Hematopoietic multipotent progenitor cell treated with erythropoietin and hydrocortisone succinate and interleukin-3 and kit ligand, for 15 days (in vitro differentiated cells): ENCODE measurements around the gene ECHDC3.

Experiments
- DNase-seq: peaks from one replicate; pipeline ENCODE4 v3.0.0-alpha.2; 2015; ENCODE audit warnings: low spot score

The ECHDC3 gene

GRCh38 chr10:11782793-11783557 is 40.8 kb downstream of the ECHDC3 start:
- DNase-seq = peak; percentile 59

GRCh38 chr10:11783558-11783865 is 41.3 kb downstream of the ECHDC3 start:
- DNase-seq = no peak

- no peak for DNase-seq
These were observed 45.2 kb downstream of the ECHDC3 start for GRCh38 chr10:11787374-11787773.

GRCh38 chr10:11787846-11788245 is 45.7 kb downstream of the ECHDC3 start:
- no peak for DNase-seq

- DNase-seq = no peak
These were observed 47.1 kb downstream of the ECHDC3 start for GRCh38 chr10:11789306-11789705.

- no peak for DNase-seq
These were observed 47.8 kb downstream of the ECHDC3 start for GRCh38 chr10:11789956-11790355.

GRCh38 chr10:11793762-11794479 is 51.7 kb downstream of the ECHDC3 start:
- DNase-seq = no peak

GRCh38 chr10:11794566-11794965 is 52.4 kb downstream of the ECHDC3 start:
- DNase-seq = no peak

GRCh38 chr10:11795101-11795920 is 53.1 kb downstream of the ECHDC3 start:
- no peak for DNase-seq

GRCh38 chr10:11796474-11796873 is 54.3 kb downstream of the ECHDC3 start:
- no peak for DNase-seq

GRCh38 chr10:11797281-11797680 is 55.1 kb downstream of the ECHDC3 start:
- DNase-seq = no peak

- no peak for DNase-seq
These were observed 55.9 kb downstream of the ECHDC3 start for GRCh38 chr10:11797847-11798633.

- no peak for DNase-seq
These were observed 56.9 kb downstream of the ECHDC3 start for GRCh38 chr10:11798845-11799735.

GRCh38 chr10:11799736-11800080 is 57.5 kb downstream of the ECHDC3 start:
- no peak for DNase-seq

GRCh38 chr10:11804336-11804735 is 62.2 kb downstream of the ECHDC3 start:
- DNase-seq = no peak

GRCh38 chr10:11805792-11806191 is 63.6 kb downstream of the ECHDC3 start:
- no peak for DNase-seq

GRCh38 chr10:11806706-11807105 is 64.5 kb downstream of the ECHDC3 start:
- DNase-seq = no peak

GRCh38 chr10:11808808-11809207 is 66.6 kb downstream of the ECHDC3 start:
- no peak for DNase-seq

- no peak for DNase-seq
These were observed 68.2 kb downstream of the ECHDC3 start for GRCh38 chr10:11810313-11810766.

- no peak for DNase-seq
These were observed 68.8 kb downstream of the ECHDC3 start for GRCh38 chr10:11810973-11811372.

GRCh38 chr10:11813177-11813576 is 71.0 kb downstream of the ECHDC3 start:
- DNase-seq = no peak
